Measurements from ENCODE around the gene LRRC8C. TPM values are rescaled to one million over a fixed set of nuclear protein-coding genes. Genes with fewer than 3 reads are reported as not detected.

LRRC8C gene
- total and polyA plus RNA-seq, 2 of the 8 experiments (the other 6 are each of a cell fraction or from before 2014, with no cell fraction given) = 1.1 to 2.1 TPM

DNA sequence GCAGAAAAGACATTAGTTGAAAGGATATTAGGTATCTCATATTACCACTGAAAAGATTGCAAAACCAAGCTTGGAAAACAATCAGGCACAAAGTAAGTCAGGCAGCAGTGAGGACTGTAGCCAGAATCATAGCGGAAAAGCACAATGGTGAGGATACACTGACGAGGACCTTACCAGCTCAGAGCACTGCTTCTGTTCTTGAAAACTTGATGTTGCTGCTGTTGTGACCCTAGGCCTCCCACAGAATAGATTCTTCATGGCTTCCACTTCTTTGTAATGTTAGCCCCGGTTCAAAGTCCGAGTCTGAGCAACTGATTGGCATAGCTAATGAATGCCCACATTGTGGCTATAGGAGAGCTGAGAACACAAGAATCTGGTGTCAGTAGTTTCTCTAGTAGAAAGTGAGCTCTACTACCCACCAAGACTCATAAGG lies 45.2 kb upstream of the LRRC8C start (continued):
- TF ChIP-seq, protein P1, sequence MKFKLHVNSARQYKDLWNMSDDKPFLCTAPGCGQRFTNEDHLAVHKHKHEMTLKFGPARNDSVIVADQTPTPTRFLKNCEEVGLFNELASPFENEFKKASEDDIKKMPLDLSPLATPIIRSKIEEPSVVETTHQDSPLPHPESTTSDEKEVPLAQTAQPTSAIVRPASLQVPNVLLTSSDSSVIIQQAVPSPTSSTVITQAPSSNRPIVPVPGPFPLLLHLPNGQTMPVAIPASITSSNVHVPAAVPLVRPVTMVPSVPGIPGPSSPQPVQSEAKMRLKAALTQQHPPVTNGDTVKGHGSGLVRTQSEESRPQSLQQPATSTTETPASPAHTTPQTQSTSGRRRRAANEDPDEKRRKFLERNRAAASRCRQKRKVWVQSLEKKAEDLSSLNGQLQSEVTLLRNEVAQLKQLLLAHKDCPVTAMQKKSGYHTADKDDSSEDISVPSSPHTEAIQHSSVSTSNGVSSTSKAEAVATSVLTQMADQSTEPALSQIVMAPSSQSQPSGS (IDR thresholded peaks at IDR 0.05; ENCODE audit: low read length) = no peak
- no peak for TF ChIP-seq CREB1 (IDR thresholded peaks at IDR 0.05)
- no peak for TF ChIP-seq POU5F1 (IDR thresholded peaks at IDR 0.05; ENCODE audit: low read depth, low read length)
- TF ChIP-seq CHD2 (IDR thresholded peaks at IDR 0.05; ENCODE audit: low read length) = no peak

Data from H1 (cell line).